ENCODE measurements around the gene SLC45A3. TPM values are rescaled to one million over a fixed set of nuclear protein-coding genes. Genes with fewer than 3 reads are reported as not detected.

SLC45A3 gene
- total RNA-seq, 1 donor from 2014 or later, result 8.4 TPM

DNA sequence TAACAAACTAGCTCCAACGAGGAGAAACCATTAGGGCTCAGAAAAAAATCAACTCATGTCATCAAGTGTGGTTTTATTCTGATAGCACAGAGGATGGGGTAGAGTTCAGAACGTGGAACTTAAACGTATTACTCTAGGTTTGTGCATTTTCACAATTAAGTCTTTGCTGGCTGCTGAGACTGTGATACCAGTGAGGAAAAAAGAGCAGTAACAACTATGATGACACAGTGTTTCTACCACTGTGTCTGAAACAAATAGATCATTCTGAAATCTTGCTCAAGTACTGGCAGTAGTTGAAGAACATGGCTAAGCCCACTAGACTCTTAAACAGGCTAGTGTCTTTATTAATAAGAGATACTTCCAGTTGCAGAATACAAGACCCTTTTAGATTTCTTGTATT lies 38.7 kb upstream of the SLC45A3 start:
- Mint-ChIP-seq H3K4me1 (ENCODE audit: low read depth) (peaks cover 41% of the 10 kb centered on the region), H3K27ac (no peak overlapping the region), H3K27me3 (no peaks in the 10 kb centered on the region), H3K9me3 (ENCODE audit: low read depth) (no peaks in the 10 kb centered on the region), H3K4me3 (ENCODE audit: low read depth) (no peak overlapping the region), H3K36me3 (ENCODE audit: insufficient read depth) (peaks cover 43% of the 10 kb centered on the region)
- DNase-seq (ENCODE audit: low spot score, unreplicated experiment), result no peak
- TF ChIP-seq CTCF (IDR thresholded peaks at IDR 0.05; ENCODE audit: unreplicated experiment), result no peak

DNA sequence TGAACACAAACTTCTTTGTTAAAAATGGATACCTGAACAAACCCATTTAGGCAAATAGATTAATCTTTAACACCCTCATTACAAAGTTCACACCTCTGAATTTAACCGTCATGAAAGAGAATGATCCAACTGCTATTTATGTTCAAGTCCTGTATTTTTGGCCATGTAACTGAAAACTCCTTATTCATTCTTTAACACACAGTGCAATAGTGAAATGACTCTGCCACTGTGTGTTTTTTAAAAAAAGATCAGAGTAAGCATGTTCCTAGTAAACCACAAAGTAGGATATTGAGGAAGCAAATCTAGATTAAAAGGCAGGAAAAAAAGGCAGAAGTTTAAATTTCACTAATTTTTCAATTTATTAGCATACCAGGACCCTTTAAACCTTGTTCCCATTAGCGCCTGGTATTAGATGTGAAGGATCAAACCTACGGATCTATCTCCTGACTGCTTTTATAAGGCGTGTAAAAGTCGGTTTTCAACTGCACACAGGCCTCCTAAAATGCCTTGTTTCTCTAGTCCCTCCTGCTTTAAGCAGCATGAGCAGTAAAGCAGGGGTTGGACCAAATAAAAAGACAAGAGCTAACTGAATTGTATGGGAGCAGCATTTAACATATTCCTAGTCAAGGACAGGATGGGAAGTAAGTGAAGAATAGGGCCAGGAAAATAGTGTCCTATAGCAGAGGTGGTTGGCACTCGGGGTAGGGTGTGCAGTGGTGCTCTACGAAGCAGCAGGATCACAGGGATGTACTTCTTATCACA lies 36.2 kb upstream of the SLC45A3 start:
- Mint-ChIP-seq H3K27ac (peak overlapping the region; percentile 86), H3K27me3 (no peaks in the 10 kb centered on the region), H3K9me3 (ENCODE audit: low read depth) (no peaks in the 10 kb centered on the region), H3K4me1 (ENCODE audit: low read depth) (peaks cover 45% of the 10 kb centered on the region), H3K36me3 (ENCODE audit: insufficient read depth) (peaks cover 37% of the 10 kb centered on the region), H3K4me3 (ENCODE audit: low read depth) (no peak overlapping the region)
- TF ChIP-seq CTCF (IDR thresholded peaks at IDR 0.05; ENCODE audit: unreplicated experiment), result no peak
- no peak for DNase-seq (ENCODE audit: low spot score, unreplicated experiment)

- Mint-ChIP-seq H3K27ac (peak overlapping the region; percentile 2), H3K27me3 (no peaks in the 10 kb centered on the region), H3K9me3 (ENCODE audit: low read depth) (no peaks in the 10 kb centered on the region), H3K4me3 (ENCODE audit: low read depth) (no peak overlapping the region), H3K36me3 (ENCODE audit: insufficient read depth) (peaks cover 32% of the 10 kb centered on the region), H3K4me1 (ENCODE audit: low read depth) (peaks cover 49% of the 10 kb centered on the region)
- TF ChIP-seq CTCF (IDR thresholded peaks at IDR 0.05; ENCODE audit: unreplicated experiment), result no peak
- DNase-seq (ENCODE audit: low spot score, unreplicated experiment), result no peak
Measured at GRCh38 chr1:205715628-205716027, 35.3 kb upstream of the SLC45A3 start.

DNA sequence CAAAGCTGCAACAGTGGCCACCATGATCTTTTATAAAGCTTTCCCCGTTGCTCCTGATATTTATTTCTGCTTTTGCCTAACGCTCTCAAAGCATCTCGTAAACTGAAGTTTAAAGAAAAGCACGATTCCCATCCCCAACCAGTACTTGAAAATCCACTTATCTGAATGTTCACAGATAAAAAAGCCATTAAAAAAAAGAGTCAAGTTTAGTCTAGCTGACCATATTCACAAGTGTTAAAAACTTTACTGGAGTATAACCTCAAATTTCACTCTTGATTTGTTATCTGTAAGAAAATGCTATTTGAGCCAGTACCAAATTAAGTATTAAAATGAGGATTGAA lies 34.6 kb upstream of the SLC45A3 start:
- H3K9me3 Mint-ChIP-seq (ENCODE audit: low read depth), result no peaks in the 10 kb centered on the region
- TF ChIP-seq CTCF (IDR thresholded peaks at IDR 0.05; ENCODE audit: unreplicated experiment), result no peak
- no peak for DNase-seq (ENCODE audit: low spot score, unreplicated experiment)
- H3K4me1 Mint-ChIP-seq (ENCODE audit: low read depth), result peaks cover 52% of the 10 kb centered on the region
- H3K27me3 Mint-ChIP-seq, result no peaks in the 10 kb centered on the region
- peaks cover 26% of the 10 kb centered on the region for H3K36me3 Mint-ChIP-seq (ENCODE audit: insufficient read depth)
- H3K4me3 Mint-ChIP-seq (ENCODE audit: low read depth), result no peak overlapping the region
- peak overlapping the region; percentile 21 for H3K27ac Mint-ChIP-seq

- TF ChIP-seq CTCF (IDR thresholded peaks at IDR 0.05; ENCODE audit: unreplicated experiment), result no peak
- Mint-ChIP-seq H3K9me3 (ENCODE audit: low read depth) (no peaks in the 10 kb centered on the region), H3K27me3 (no peaks in the 10 kb centered on the region), H3K4me3 (ENCODE audit: low read depth) (no peak overlapping the region), H3K27ac (no peak overlapping the region), H3K36me3 (ENCODE audit: insufficient read depth) (peaks cover 21% of the 10 kb centered on the region), H3K4me1 (ENCODE audit: low read depth) (peaks cover 49% of the 10 kb centered on the region)
- no peak for DNase-seq (ENCODE audit: low spot score, unreplicated experiment)
Measured at GRCh38 chr1:205714190-205714905, 34.0 kb upstream of the SLC45A3 start.

All from progenitor cell of endocrine pancreas (in vitro differentiated cells).